ENCODE results near the gene EPOP.

DNA sequence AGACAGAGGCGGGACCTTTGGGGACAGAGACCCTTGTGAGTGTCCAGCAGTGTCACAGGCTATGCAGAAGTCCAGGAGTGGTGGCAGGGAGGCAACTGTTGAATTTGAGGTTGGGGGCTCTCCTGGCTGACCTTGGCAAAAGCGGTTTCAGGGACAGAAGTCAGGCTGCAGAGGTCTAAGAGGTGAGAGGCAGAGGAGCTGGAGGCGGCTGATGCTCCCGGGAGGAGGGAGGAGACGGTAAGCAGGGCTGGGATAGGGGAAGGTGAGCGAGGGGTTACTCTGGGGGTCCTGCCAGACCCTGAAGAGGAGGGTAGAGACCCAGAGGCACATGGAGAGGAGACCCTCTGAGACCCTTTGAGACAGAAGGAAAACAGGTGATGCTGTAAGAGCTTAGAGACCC lies 5.2 kb downstream of the EPOP start:
- TF ChIP-seq, protein P1, sequence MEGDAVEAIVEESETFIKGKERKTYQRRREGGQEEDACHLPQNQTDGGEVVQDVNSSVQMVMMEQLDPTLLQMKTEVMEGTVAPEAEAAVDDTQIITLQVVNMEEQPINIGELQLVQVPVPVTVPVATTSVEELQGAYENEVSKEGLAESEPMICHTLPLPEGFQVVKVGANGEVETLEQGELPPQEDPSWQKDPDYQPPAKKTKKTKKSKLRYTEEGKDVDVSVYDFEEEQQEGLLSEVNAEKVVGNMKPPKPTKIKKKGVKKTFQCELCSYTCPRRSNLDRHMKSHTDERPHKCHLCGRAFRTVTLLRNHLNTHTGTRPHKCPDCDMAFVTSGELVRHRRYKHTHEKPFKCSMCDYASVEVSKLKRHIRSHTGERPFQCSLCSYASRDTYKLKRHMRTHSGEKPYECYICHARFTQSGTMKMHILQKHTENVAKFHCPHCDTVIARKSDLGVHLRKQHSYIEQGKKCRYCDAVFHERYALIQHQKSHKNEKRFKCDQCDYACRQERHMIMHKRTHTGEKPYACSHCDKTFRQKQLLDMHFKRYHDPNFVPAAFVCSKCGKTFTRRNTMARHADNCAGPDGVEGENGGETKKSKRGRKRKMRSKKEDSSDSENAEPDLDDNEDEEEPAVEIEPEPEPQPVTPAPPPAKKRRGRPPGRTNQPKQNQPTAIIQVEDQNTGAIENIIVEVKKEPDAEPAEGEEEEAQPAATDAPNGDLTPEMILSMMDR (IDR thresholded peaks at IDR 0.05): no peak
- no peak for TF ChIP-seq POLR2A (IDR thresholded peaks at IDR 0.05)
